ENCODE results near the gene ANKLE1. TPM values are rescaled to one million over a fixed set of nuclear protein-coding genes. Genes with fewer than 3 reads are reported as not detected.

ANKLE1 gene
- total RNA-seq, 3 donors from 2014 or later, result 7.6 to 19.0 (median 18.1) TPM

Other genes starting within 250 kb of the ANKLE1 start
- gene HAUS8, start 206.4 kb upstream of the ANKLE1 start, total RNA-seq, result 10 to 100 TPM; 21.5 to 29.3 (median 28.3) TPM
- gene MYO9B, start 206.1 kb upstream of the ANKLE1 start, total RNA-seq, result 100 to 1,000 TPM in 1 of 3 donors, 10 to 100 TPM in 2; 82.6 to 104 (median 91.4) TPM
- gene USE1, start 66.5 kb upstream of the ANKLE1 start, total RNA-seq, result 10 to 100 TPM; 35.9 to 47.3 (median 46.6) TPM
- 1 to 10 TPM; 5.0 to 8.0 (median 5.4) TPM for gene OCEL1, start 55.7 kb upstream of the ANKLE1 start, total RNA-seq
- 10 to 100 TPM; 10.1 to 14.4 (median 13.6) TPM for gene NR2F6, start 36.0 kb upstream of the ANKLE1 start, total RNA-seq
- gene USHBP1, start 17.2 kb upstream of the ANKLE1 start, total RNA-seq, result under 1 TPM in 1 of 3 donors, not detected in 2; 0.19 TPM
- 100 to 1,000 TPM; 124 to 130 (median 128) TPM for gene BABAM1, start 14.5 kb upstream of the ANKLE1 start, total RNA-seq
- gene ABHD8, start 21.5 kb downstream of the ANKLE1 start, total RNA-seq, result 1 to 10 TPM; 3.6 to 4.5 (median 3.7) TPM
- 100 to 1,000 TPM; 111 to 137 (median 126) TPM for gene MRPL34, start 24.0 kb downstream of the ANKLE1 start, total RNA-seq
- gene DDA1, start 27.7 kb downstream of the ANKLE1 start, total RNA-seq, result 10 to 100 TPM; 53.1 to 58.1 (median 53.4) TPM
- 1 to 10 TPM; 2.8 to 3.0 (median 2.9) TPM for gene ANO8, start 53.0 kb downstream of the ANKLE1 start, total RNA-seq
- 100 to 1,000 TPM in 2 of 3 donors, 10 to 100 TPM in 1; 96.4 to 122 (median 106) TPM for gene GTPBP3, start 55.7 kb downstream of the ANKLE1 start, total RNA-seq
- under 1 TPM in 1 of 3 donors, not detected in 2; 0.18 TPM for gene PLVAP, start 95.4 kb downstream of the ANKLE1 start, total RNA-seq
- gene CCDC194, start 112.3 kb downstream of the ANKLE1 start, total RNA-seq, result under 1 TPM; 0.24 to 0.53 (median 0.46) TPM
- 100 to 1,000 TPM in 2 of 3 donors, 10 to 100 TPM in 1; 85.9 to 120 (median 105) TPM for gene BST2, start 123.7 kb downstream of the ANKLE1 start, total RNA-seq
- 10 to 100 TPM; 37.3 to 43.3 (median 38.6) TPM for gene MVB12A, start 138.1 kb downstream of the ANKLE1 start, total RNA-seq
- not detected for gene TMEM221, start 166.8 kb downstream of the ANKLE1 start, total RNA-seq
- gene NXNL1, start 179.0 kb downstream of the ANKLE1 start, total RNA-seq, result not detected
- 1 to 10 TPM; 1.5 to 2.1 (median 2.0) TPM for gene SLC27A1, start 188.6 kb downstream of the ANKLE1 start, total RNA-seq
- 10 to 100 TPM; 59.4 to 61.6 (median 60.9) TPM for gene PGLS, start 229.7 kb downstream of the ANKLE1 start, total RNA-seq

Data from activated T-cell treated with anti-CD3 and anti-CD28 coated beads, Interleukin-2, amount 50 U/mL, for 4 hours (primary cell).